Gastroesophageal sphincter (tissue), 3 donors: ENCODE data around the gene COG5.

Experiments used
- CTCF ChIP-seq, 4 experiments: fragments of 200-600 bp in 2 of 4; fragments of 450-650 bp in 2 of 4; sonication (generic) in 1 of 4; IDR thresholded peaks; one replicate each; pipeline ENCODE4 v1.5.1; 2017 to 2019; ENCODE audit warnings: antibody characterized with exemption in 4 of 4, mild to moderate bottlenecking in 2 of 4, moderate library complexity in 2 of 4
- EP300 ChIP-seq: sonication (generic); formaldehyde crosslinking; IDR thresholded peaks from one replicate; pipeline ENCODE4 v1.6.1; 2017; ENCODE audit warnings: antibody characterized with exemption, mild to moderate bottlenecking

GRCh38 chr7:107158028-107158427, 405.7 kb downstream of the COG5 start:
- TF ChIP-seq CTCF (IDR thresholded peaks at IDR 0.05) (no peak), EP300 (no peak)
